Kidney capillary endothelial cell (primary cell): ENCODE measurements around the gene EPAS1.

Source experiments
- DNase-seq: peaks from one replicate; pipeline ENCODE4 v3.0.0-alpha.2; 2018; ENCODE audit warnings: low spot score

Gene EPAS1

GRCh38 chr2:46296840-46297545 is at the start of gene EPAS1:
EPAS1 (plus strand) TSS chr2:46297407; CDS start chr2:46297912, 505 bp downstream.
- peak; percentile 85 for DNase-seq

- DNase-seq = no peak
Observed at GRCh38 chr2:46248171-46248570, 49.0 kb upstream of the EPAS1 start.

GRCh38 chr2:46249654-46250053 is 47.6 kb upstream of the EPAS1 start:
- DNase-seq = no peak

GRCh38 chr2:46252891-46253659 is 44.1 kb upstream of the EPAS1 start:
- DNase-seq = no peak

GRCh38 chr2:46254474-46254873 is 42.7 kb upstream of the EPAS1 start:
- no peak for DNase-seq

- no peak for DNase-seq
Observed at GRCh38 chr2:46256563-46257142, 40.6 kb upstream of the EPAS1 start.

- peak; percentile 79 for DNase-seq
Observed at GRCh38 chr2:46257476-46257875, 39.7 kb upstream of the EPAS1 start.

GRCh38 chr2:46257980-46258379 is 39.2 kb upstream of the EPAS1 start:
- DNase-seq = no peak

- peak; percentile 26 for DNase-seq
Observed at GRCh38 chr2:46258937-46259776, 38.0 kb upstream of the EPAS1 start.

- DNase-seq = no peak
Observed at GRCh38 chr2:46259777-46260168, 37.4 kb upstream of the EPAS1 start.

- no peak for DNase-seq
Observed at GRCh38 chr2:46260305-46260704, 36.9 kb upstream of the EPAS1 start.

- DNase-seq = no peak
Observed at GRCh38 chr2:46262248-46262938, 34.8 kb upstream of the EPAS1 start.

GRCh38 chr2:46263347-46263746 is 33.9 kb upstream of the EPAS1 start:
- DNase-seq = no peak

GRCh38 chr2:46264447-46264846 is 32.8 kb upstream of the EPAS1 start:
- DNase-seq = no peak

- DNase-seq = no peak
Observed at GRCh38 chr2:46266134-46266533, 31.1 kb upstream of the EPAS1 start.

GRCh38 chr2:46267616-46268015 is 29.6 kb upstream of the EPAS1 start:
- peak; percentile 36 for DNase-seq

GRCh38 chr2:46268196-46268595 is 29.0 kb upstream of the EPAS1 start:
- DNase-seq = peak; percentile 9

- DNase-seq = no peak
Observed at GRCh38 chr2:46269001-46269400, 28.2 kb upstream of the EPAS1 start.

GRCh38 chr2:46269544-46270273 is 27.5 kb upstream of the EPAS1 start:
- DNase-seq = no peak

GRCh38 chr2:46270384-46270783 is 26.8 kb upstream of the EPAS1 start:
- no peak for DNase-seq
